H9 (cell line): ENCODE measurements around the gene CSNK2B. TPM values are rescaled to one million over a fixed set of nuclear protein-coding genes. Genes with fewer than 3 reads are reported as not detected.

Experiments
- DNase-seq: peaks from one replicate; pipeline ENCODE4 v3.0.0-alpha.2; 2017
- H2AFZ ChIP-seq: one replicate; pipeline ENCODE4 v1.6.1; 2013; ENCODE audit warnings: mild to moderate bottlenecking, low read length, control low read depth, moderate library complexity
- H2AK5ac ChIP-seq: 2 replicates; pipeline ENCODE4 v1.6.1; 2013; ENCODE audit warnings: low read length, control low read depth, mixed read lengths; ENCODE audit not compliant: insufficient read length
- H2BK120ac ChIP-seq: one replicate; pipeline ENCODE4 v1.6.1; 2013; ENCODE audit warnings: low read depth, mild to moderate bottlenecking, low read length, control low read depth, inconsistent platforms; ENCODE audit not compliant: poor library complexity, severe bottlenecking
- H2BK12ac ChIP-seq: 2 replicates; pipeline ENCODE4 v1.6.1; 2013; ENCODE audit warnings: low read length, control low read depth, mixed read lengths, low read depth; ENCODE audit not compliant: insufficient read length
- H2BK15ac ChIP-seq: 2 replicates; pipeline ENCODE4 v1.6.1; 2013; ENCODE audit warnings: low read depth, low read length, control low read depth
- H2BK20ac ChIP-seq: one replicate; pipeline ENCODE4 v1.6.1; 2013; ENCODE audit warnings: low read depth, mild to moderate bottlenecking, low read length, control low read depth, inconsistent platforms; ENCODE audit not compliant: poor library complexity, severe bottlenecking
- H2BK5ac ChIP-seq: 2 replicates; pipeline ENCODE4 v1.6.1; 2013; ENCODE audit warnings: low read length, control low read depth, mixed read lengths; ENCODE audit not compliant: insufficient read length
- H3K14ac ChIP-seq: 2 replicates; pipeline ENCODE4 v1.6.1; 2013; ENCODE audit warnings: low read length, control low read depth; ENCODE audit not compliant: insufficient read depth
- H3K18ac ChIP-seq: 2 replicates; pipeline ENCODE4 v1.6.1; 2013; ENCODE audit warnings: low read depth, mild to moderate bottlenecking, mixed read lengths, low read length, control low read depth; ENCODE audit not compliant: insufficient read length
- H3K23ac ChIP-seq: 2 replicates; pipeline ENCODE4 v1.6.1; 2013; ENCODE audit warnings: low read length, control low read depth, mixed read lengths, low read depth; ENCODE audit not compliant: insufficient read length
- H3K23me2 ChIP-seq: 2 replicates; pipeline ENCODE4 v1.6.1; 2013; ENCODE audit warnings: low read depth, mild to moderate bottlenecking, mixed read lengths, low read length, control low read depth; ENCODE audit not compliant: insufficient read length, poor library complexity, severe bottlenecking
- H3K27ac ChIP-seq: 2 replicates; pipeline ENCODE4 v1.5.1; 2013; ENCODE audit warnings: low read length, control low read depth, mixed read lengths, low read depth; ENCODE audit not compliant: insufficient read length
- H3K27me3 ChIP-seq: 2 replicates; pipeline ENCODE4 v1.6.1; 2013; ENCODE audit warnings: low read length, control low read depth, inconsistent platforms; ENCODE audit not compliant: insufficient read depth
- H3K4ac ChIP-seq: 2 replicates; pipeline ENCODE4 v1.6.1; 2013; ENCODE audit warnings: low read depth, mild to moderate bottlenecking, control low read depth, inconsistent platforms, low read length, moderate library complexity
- H3K4me1 ChIP-seq: 2 replicates; pipeline ENCODE4 v1.6.1; 2013; ENCODE audit warnings: low read length, control low read depth, inconsistent platforms; ENCODE audit not compliant: insufficient read depth
- H3K4me2 ChIP-seq: 2 replicates; pipeline ENCODE4 v1.6.1; 2013; ENCODE audit warnings: low read length, control low read depth, mixed read lengths; ENCODE audit not compliant: insufficient read length, insufficient read depth
- H3K56ac ChIP-seq: 2 replicates; pipeline ENCODE4 v1.6.1; 2013; ENCODE audit warnings: low read depth, mild to moderate bottlenecking, mixed read lengths, low read length, control low read depth; ENCODE audit not compliant: insufficient read length
- H3K79me1 ChIP-seq: 2 replicates; pipeline ENCODE4 v1.6.1; 2013; ENCODE audit warnings: low read depth, mild to moderate bottlenecking, moderate library complexity, low read length, control low read depth, inconsistent platforms; ENCODE audit not compliant: insufficient read depth, poor library complexity, severe bottlenecking
- H3K79me2 ChIP-seq: 2 replicates; pipeline ENCODE4 v1.6.1; 2013; ENCODE audit warnings: low read length, control low read depth, inconsistent platforms; ENCODE audit not compliant: insufficient read depth
- H3K9ac ChIP-seq: 2 replicates; pipeline ENCODE4 v1.6.1; 2013; ENCODE audit warnings: low read length, control low read depth, mixed read lengths; ENCODE audit not compliant: insufficient read length; ENCODE audit errors: extremely low read depth
- H3K9me3 ChIP-seq: one replicate; pipeline ENCODE4 v1.6.1; 2013; ENCODE audit warnings: low read depth, low read length, inconsistent platforms; ENCODE audit not compliant: control insufficient read depth
- H3T11ph ChIP-seq: one replicate; pipeline ENCODE4 v1.6.1; 2013; ENCODE audit warnings: mild to moderate bottlenecking, low read length, control low read depth, inconsistent platforms
- H4K20me1 ChIP-seq: one replicate; pipeline ENCODE4 v1.6.1; 2013; ENCODE audit not compliant: control insufficient read depth, insufficient read length, insufficient read depth
- H4K5ac ChIP-seq: 2 replicates; pipeline ENCODE4 v1.6.1; 2013; ENCODE audit warnings: low read depth, mild to moderate bottlenecking, mixed read lengths, low read length, control low read depth; ENCODE audit not compliant: insufficient read length
- H4K8ac ChIP-seq: replicated peaks from 2 replicates; pipeline ENCODE4 v1.6.1; 2013; ENCODE audit warnings: low read length, control low read depth, mixed read lengths, low read depth; ENCODE audit not compliant: insufficient read length
- H4K91ac ChIP-seq: 2 replicates; pipeline ENCODE4 v1.6.1; 2013; ENCODE audit warnings: low read depth, mild to moderate bottlenecking, moderate library complexity, mixed read lengths, low read length, control low read depth; ENCODE audit not compliant: insufficient read length
- H3K27ac Mint-ChIP-seq, 3 experiments: 2 replicates in 2 of 3; 3 replicates in 1 of 3; pipeline ENCODE4 v1.8.0; 2020 to 2021; ENCODE audit warnings: mixed read lengths in 3 of 3, mild to moderate bottlenecking in 1 of 3, moderate library complexity in 1 of 3
- H3K27me3 Mint-ChIP-seq: 2 replicates; pipeline ENCODE4 v1.8.0; 2021; ENCODE audit warnings: low read depth, mild to moderate bottlenecking, moderate library complexity, mixed read lengths
- H3K36me3 Mint-ChIP-seq, 3 experiments: 2 replicates in 2 of 3; 3 replicates in 1 of 3; pipeline ENCODE4 v1.8.0; 2020 to 2021; ENCODE audit warnings: low read depth in 3 of 3, mixed read lengths in 3 of 3; ENCODE audit not compliant: insufficient read depth in 1 of 3
- H3K4me1 Mint-ChIP-seq, 2 experiments: 2 replicates each; pipeline ENCODE4 v1.8.0; 2020; ENCODE audit warnings: mixed read lengths in 2 of 2
- H3K4me3 Mint-ChIP-seq, 2 experiments: 2 replicates in 1 of 2; 3 replicates in 1 of 2; pipeline ENCODE4 v1.8.0; 2020 to 2021; ENCODE audit warnings: mild to moderate bottlenecking in 2 of 2, mixed read lengths in 2 of 2, moderate library complexity in 1 of 2
- H3K9me3 Mint-ChIP-seq, 2 experiments: 2 replicates in 1 of 2; 3 replicates in 1 of 2; pipeline ENCODE4 v1.8.0; 2020; ENCODE audit warnings: mild to moderate bottlenecking in 2 of 2, mixed read lengths in 2 of 2, moderate library complexity in 1 of 2
- CTCF ChIP-seq: fragments of 200-600 bp; sonication (generic); conservative IDR thresholded peaks from 3 replicates; pipeline ENCODE4 v1.8.0; 2021; ENCODE audit warnings: antibody characterized with exemption, mild to moderate bottlenecking
- WGBS: extraction: QIAGEN DNeasy Blood & Tissue Kit; methylation state at CpG from one replicate; pipeline ENCODE4 v1.1.7; 2013; ENCODE audit warnings: missing lambda C conversion rate, low lambda C conversion rate, mixed read lengths; ENCODE audit not compliant: insufficient read length; ENCODE audit errors: extremely low coverage; 5-methylcytosine and 5-hydroxymethylcytosine counted together
- total RNA-seq: library from RNA; stranded (reverse); gene quantifications from 2 replicates; pipeline ENCODE4 v1.2.1, GENCODE V29; 2021

Gene CSNK2B
- total RNA-seq, 1 experiment from 2014 or later: 187 TPM

GRCh38 chr6:31655349-31656237 lies 10.3 kb upstream of the CSNK2B start, which contains the start of gene APOM:
Gene APOM (plus strand): TSS chr6:31655894. CDS start chr6:31655967, 73 bp downstream.
- Histone ChIP-seq H3T11ph (no peak within 1 kb of the TSS), H3K18ac (no peak within 1 kb of the TSS), H3K23ac (no peak within 1 kb of the TSS), H3K79me1 (peaks cover 16% of the 10 kb centered on the region), H3K27ac (no peak within 1 kb of the TSS), H2AFZ (no peak within 1 kb of the TSS), H2BK12ac (no peak within 1 kb of the TSS), H3K4ac (no peak within 1 kb of the TSS), H3K4me1 (no peaks in the 10 kb centered on the region), H3K4me2 (no peak within 1 kb of the TSS), H2BK120ac (no peak within 1 kb of the TSS), H4K8ac (no peak within 1 kb of the TSS), H4K91ac (no peak within 1 kb of the TSS), H2BK5ac (no peak within 1 kb of the TSS), H3K14ac (no peak within 1 kb of the TSS), H3K27me3 (no peaks in the 10 kb centered on the region), H4K20me1 (no peaks in the 10 kb centered on the region), H3K79me2 (peaks cover 9% of the 10 kb centered on the region; the same call in 1 of the 2 replicates), H4K5ac (no peak within 1 kb of the TSS), H3K9me3 (no peaks in the 10 kb centered on the region), H2AK5ac (no peak within 1 kb of the TSS), H2BK15ac (no peak within 1 kb of the TSS), H3K9ac (no peak within 1 kb of the TSS), H3K23me2 (peaks cover 18% of the 10 kb centered on the region), H3K56ac (no peak within 1 kb of the TSS), H2BK20ac (no peak within 1 kb of the TSS)
- Mint-ChIP-seq H3K27ac (peak within 1 kb of the TSS in 2 of 3 experiments; percentile 2 to 38; a peak in 2 of 7 replicates), H3K27me3 (no peaks in the 10 kb centered on the region; the same call in 1 of the 2 replicates), H3K36me3 (peaks cover 6 to 28% (median 23%) of the 10 kb centered on the region in 3 experiments; a peak in 6 of 7 replicates), H3K9me3 (no peaks in the 10 kb centered on the region), H3K4me3 (peak within 1 kb of the TSS in 1 of 2 experiments; percentile 44; a peak in 3 of 5 replicates), H3K4me1 (peaks cover 19 to 34% of the 10 kb centered on the region in 2 experiments)
- no peak for TF ChIP-seq CTCF
- WGBS: no CpG with 5 or more reads among the region's 8 CpGs
- DNase-seq: no peak
